SK-N-MC (cell line): ENCODE results near the gene CLEC2L.

Experiments
- DNase-seq: peaks from one replicate; pipeline ENCODE4 v3.0.0-alpha.2; 2011; ENCODE audit warnings: low read depth, low spot score
- H3K27ac ChIP-seq: fragments of 200-600 bp; sonication (generic); 2 replicates; pipeline ENCODE4 v1.5.1; 2016; ENCODE audit warnings: mixed run types
- H3K36me3 ChIP-seq: fragments of 200-600 bp; sonication (generic); 2 replicates; pipeline ENCODE4 v1.6.1; 2017; ENCODE audit warnings: antibody characterized with exemption, low read length, mixed read lengths; ENCODE audit not compliant: insufficient read depth
- H3K4me3 ChIP-seq: fragments of 200-600 bp; sonication (generic); 2 replicates; pipeline ENCODE4 v1.5.1; 2016
- H3K9ac ChIP-seq: fragments of 200-600 bp; sonication (generic); 2 replicates; pipeline ENCODE4 v1.8.0; 2017; ENCODE audit warnings: mixed run types, mixed read lengths; ENCODE audit not compliant: insufficient read length
- H3K9me3 ChIP-seq: fragments of 200-600 bp; sonication (generic); 2 replicates; pipeline ENCODE4 v1.6.1; 2017; ENCODE audit warnings: low read depth, mild to moderate bottlenecking, antibody characterized with exemption, low read length, moderate library complexity, mixed read lengths
- EZH2 ChIP-seq: fragments of 200-600 bp; sonication (generic); IDR thresholded peaks from one replicate; pipeline ENCODE4 v1.6.1; 2017; ENCODE audit warnings: antibody characterized with exemption
- FOXP2 ChIP-seq: optimal IDR thresholded peaks from 2 replicates; pipeline ENCODE3; 2011; ENCODE audit warnings: mild to moderate bottlenecking, moderate library complexity; ENCODE audit not compliant: insufficient read depth; ENCODE audit errors: extremely low read length, control extremely low read depth
- POLR2AphosphoS5 ChIP-seq: IDR thresholded peaks from 2 replicates; pipeline ENCODE4 v1.6.1; 2012; ENCODE audit warnings: mild to moderate bottlenecking, low read depth, low read length, borderline replicate concordance

CLEC2L gene

DNA sequence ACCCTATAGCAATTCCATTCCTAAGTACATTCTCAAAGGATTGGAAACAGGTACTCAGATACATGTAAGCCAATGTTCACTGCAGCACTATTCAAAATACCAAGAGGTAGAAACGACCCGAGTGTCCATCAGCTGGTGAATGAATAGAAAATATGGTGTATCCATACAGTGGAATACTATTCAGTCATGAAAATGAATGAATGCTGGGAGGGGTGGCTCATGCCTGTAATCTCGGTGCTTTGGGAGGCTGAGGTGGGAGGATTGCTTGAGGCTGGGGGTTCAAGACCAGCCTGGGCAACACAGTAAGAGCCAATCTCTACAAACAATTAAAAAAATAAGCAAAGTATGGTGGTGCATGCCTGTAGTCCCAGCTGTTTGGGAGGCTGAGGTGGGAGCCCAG is 62.8 kb downstream of the CLEC2L start:
- Histone ChIP-seq H3K36me3 (no peaks in the 10 kb centered on the region), H3K4me3 (no peak overlapping the region), H3K9me3 (no peaks in the 10 kb centered on the region), H3K27ac (no peak overlapping the region), H3K9ac (no peak overlapping the region)
- TF ChIP-seq EZH2 (no peak), POLR2AphosphoS5 (no peak), FOXP2 (no peak)
- no peak for DNase-seq

DNA sequence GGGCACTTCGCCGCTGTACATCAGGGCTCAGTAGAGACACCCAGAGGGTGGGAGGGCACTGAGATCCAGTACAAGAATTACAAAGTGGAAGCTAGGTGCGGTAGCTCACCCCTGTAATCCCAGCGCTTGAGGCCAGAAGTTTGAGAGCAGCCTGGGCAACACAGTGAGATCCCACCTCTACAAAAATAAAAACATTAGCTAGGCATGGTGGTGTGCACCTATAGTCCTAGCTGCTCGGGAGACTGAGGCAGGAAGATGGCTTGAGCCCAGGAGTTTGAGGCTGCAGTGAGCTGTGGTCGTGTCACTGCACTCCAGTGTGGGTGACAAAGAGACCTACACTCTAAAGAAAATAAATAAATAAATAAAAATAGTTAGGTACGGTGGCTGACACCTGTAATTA is 64.0 kb downstream of the CLEC2L start:
- no peak for TF ChIP-seq EZH2
- no peak for TF ChIP-seq POLR2AphosphoS5
- no peak for TF ChIP-seq FOXP2
- H3K9ac ChIP-seq: no peak overlapping the region
- H3K4me3 ChIP-seq: no peak overlapping the region
- H3K36me3 ChIP-seq: no peaks in the 10 kb centered on the region
- DNase-seq: no peak
- no peaks in the 10 kb centered on the region for H3K9me3 ChIP-seq
- H3K27ac ChIP-seq: no peak overlapping the region

DNA sequence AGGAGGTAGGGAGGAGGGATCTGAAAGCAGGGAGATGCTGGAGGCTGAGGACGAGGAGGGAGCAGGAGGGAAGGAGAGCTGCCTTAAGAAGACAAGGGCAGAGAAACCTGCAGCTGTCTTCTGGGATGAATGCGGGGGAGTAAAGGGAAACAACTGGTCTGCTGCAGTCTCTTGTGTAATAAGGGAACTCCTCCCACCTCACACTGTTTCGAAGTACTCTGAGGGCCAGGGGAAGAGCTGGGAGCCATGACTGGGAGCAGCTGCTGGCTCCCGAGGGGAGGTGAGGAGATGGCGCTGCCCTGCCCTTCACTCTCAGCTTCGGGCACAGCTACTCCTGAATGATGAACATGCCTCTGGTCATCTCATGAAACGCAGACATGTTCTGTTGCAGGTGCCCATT is 65.1 kb downstream of the CLEC2L start:
- no peaks in the 10 kb centered on the region for H3K9me3 ChIP-seq
- no peak overlapping the region for H3K27ac ChIP-seq
- H3K36me3 ChIP-seq: no peaks in the 10 kb centered on the region
- H3K9ac ChIP-seq: no peak overlapping the region
- no peak overlapping the region for H3K4me3 ChIP-seq
- TF ChIP-seq POLR2AphosphoS5: no peak
- no peak for TF ChIP-seq FOXP2
- TF ChIP-seq EZH2: no peak
- DNase-seq: no peak

DNA sequence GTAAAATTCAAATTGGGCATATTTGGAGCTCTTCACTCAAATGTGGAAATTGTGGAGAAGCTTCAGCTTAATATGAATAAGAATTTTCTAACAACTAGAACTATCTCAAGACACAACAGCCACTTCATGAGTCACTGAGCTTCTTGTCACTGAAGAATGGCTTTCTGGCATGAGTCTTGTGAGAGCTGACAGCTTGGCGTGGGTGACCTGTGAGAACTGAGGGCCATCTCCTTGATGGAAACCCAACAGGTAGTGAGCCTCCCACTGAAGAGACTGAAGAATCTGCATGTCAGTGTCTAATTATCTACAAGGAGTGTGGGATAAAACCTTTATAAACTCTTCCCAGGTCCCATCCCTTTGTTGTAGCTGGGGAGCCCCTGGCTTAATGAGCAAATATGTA is 66.0 kb downstream of the CLEC2L start:
- Histone ChIP-seq H3K9me3 (no peaks in the 10 kb centered on the region), H3K27ac (no peak overlapping the region), H3K9ac (no peak overlapping the region), H3K36me3 (no peaks in the 10 kb centered on the region), H3K4me3 (no peak overlapping the region)
- TF ChIP-seq POLR2AphosphoS5 (no peak), FOXP2 (no peak), EZH2 (no peak)
- no peak for DNase-seq

DNA sequence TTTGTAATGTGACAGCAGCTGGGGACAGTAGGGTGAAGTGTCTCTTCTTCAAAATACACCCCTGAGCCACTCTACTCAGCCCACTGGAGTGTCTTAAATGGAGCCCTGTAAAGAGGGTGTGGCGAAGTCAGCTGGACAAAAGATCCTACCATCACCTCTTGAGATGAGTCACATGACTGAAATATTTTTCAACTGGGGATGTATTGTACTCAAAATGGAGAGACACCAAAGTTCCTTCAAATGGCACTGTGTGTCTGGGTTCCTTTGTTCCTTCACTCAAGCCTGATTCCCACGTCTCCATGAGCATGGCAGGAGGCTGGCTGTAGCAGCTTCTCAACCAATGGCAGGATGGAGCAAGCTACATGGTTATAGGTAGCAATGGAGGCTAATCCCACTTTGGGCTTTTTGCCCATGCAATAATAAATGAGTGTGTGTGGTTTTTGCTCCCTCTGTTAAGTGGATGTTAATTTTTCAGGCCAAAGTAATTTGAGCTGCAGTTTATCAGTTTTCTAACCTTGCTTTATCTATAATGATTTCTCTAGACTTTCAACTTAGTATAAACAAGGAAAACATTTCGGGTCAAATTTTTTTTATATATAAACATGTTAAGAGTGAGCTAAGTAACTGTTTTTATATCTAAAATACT is 68.2 kb downstream of the CLEC2L start:
- no peaks in the 10 kb centered on the region for H3K36me3 ChIP-seq
- no peak for DNase-seq
- no peak overlapping the region for H3K4me3 ChIP-seq
- no peak for TF ChIP-seq FOXP2
- no peak for TF ChIP-seq EZH2
- TF ChIP-seq POLR2AphosphoS5: no peak
- H3K27ac ChIP-seq: no peak overlapping the region
- H3K9ac ChIP-seq: no peak overlapping the region
- no peaks in the 10 kb centered on the region for H3K9me3 ChIP-seq

DNA sequence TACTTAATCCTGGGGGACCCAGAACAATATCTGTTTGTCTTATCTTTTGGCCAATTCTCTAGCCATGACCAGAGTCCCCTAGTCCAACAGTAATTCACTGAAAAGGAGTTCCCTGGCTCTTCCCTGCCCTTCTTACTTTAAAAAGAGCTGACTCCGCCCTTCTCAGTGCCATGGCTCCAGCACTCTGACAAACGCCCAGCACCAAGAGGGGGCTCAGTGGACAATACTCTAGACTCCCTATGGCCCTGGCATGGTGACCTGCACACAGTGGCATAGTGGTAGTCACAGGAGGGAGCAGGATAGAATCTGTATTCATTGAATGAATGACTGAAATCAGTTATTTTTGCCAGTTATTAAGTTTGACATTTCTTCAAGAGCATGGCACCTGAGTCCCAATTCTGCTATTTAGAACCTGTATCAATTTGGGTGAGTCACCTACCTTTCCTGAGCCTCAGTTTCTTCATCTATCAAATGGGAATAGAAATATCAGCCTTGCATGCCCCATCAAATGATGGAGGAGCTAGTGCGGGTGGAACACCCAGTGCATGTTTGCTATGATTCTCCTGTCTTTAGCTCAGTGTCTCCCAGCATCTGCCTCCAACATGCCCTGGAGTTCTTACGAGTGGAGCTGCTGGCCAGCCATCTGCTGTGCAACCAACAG is 69.4 kb downstream of the CLEC2L start:
- no peak for DNase-seq
- no peaks in the 10 kb centered on the region for H3K36me3 ChIP-seq
- no peak for TF ChIP-seq EZH2
- TF ChIP-seq POLR2AphosphoS5: no peak
- no peak for TF ChIP-seq FOXP2
- H3K9me3 ChIP-seq: no peaks in the 10 kb centered on the region
- no peak overlapping the region for H3K9ac ChIP-seq
- no peak overlapping the region for H3K27ac ChIP-seq
- H3K4me3 ChIP-seq: no peak overlapping the region

DNA sequence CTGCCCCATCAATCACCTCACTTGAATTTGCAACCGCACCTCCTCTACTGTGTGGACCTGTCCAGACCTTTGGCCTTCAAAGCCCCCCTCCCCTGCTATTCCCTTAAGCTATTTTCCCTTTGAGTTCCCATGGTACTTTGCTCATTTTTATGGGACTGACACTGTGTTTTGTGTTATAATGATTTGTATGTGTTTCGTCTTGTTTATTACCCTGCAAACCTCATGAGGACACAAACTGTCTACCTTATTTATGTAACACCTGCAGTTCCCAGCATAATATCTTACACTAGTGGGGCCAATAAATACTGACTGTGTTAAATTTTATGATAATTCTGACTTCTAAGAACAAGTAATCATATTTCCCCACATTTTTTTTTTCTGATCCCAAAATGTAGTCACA is 70.6 kb downstream of the CLEC2L start:
- H3K36me3 ChIP-seq: no peaks in the 10 kb centered on the region
- H3K9ac ChIP-seq: no peak overlapping the region
- H3K4me3 ChIP-seq: no peak overlapping the region
- H3K27ac ChIP-seq: no peak overlapping the region
- TF ChIP-seq FOXP2: no peak
- no peak for DNase-seq
- H3K9me3 ChIP-seq: no peaks in the 10 kb centered on the region
